ENCODE results near the gene RASGRP3.
A peak's percentile ranks its signal among the peaks of the same experiment; 100 is the strongest.

The RASGRP3 gene

GRCh38 chr2:33484042-33484621 is 7.7 kb downstream of the RASGRP3 start:
- Histone ChIP-seq H3K36me3 (ENCODE audit: control insufficient read depth in 1 of 2, insufficient read depth in 2 of 2, low read depth in 1 of 2, low read length in 2 of 2) (no peaks in the 10 kb centered on the region), H4K91ac (ENCODE audit: low read length) (no peak overlapping the region), H2AK5ac (ENCODE audit: low read length, severe bottlenecking) (no peak overlapping the region), H3K9ac (ENCODE audit: low read length) (no peak overlapping the region), H3K14ac (ENCODE audit: low read length in 2 of 2) (no peak overlapping the region), H3K27me3 (ENCODE audit: control insufficient read depth in 1 of 2, insufficient read depth in 1 of 2, low read length in 2 of 2) (no peaks in the 10 kb centered on the region), H2BK5ac (ENCODE audit: low read depth, low read length, poor library complexity, severe bottlenecking) (no peak overlapping the region), H2AFZ (ENCODE audit: low read depth, low read length) (no peak overlapping the region), H3K23ac (ENCODE audit: low read length in 2 of 2) (no peak overlapping the region), H2BK12ac (ENCODE audit: low read length in 2 of 2) (no peak overlapping the region), H2BK15ac (ENCODE audit: low read depth, poor library complexity, severe bottlenecking) (no peak overlapping the region), H3K4ac (ENCODE audit: low read depth in 1 of 2, low read length in 2 of 2) (no peak overlapping the region), H2BK120ac (ENCODE audit: low read depth, low read length) (no peak overlapping the region), H3K4me1 (ENCODE audit: control insufficient read depth, insufficient read depth, low read depth, low read length) (no peaks in the 10 kb centered on the region), H3K9me3 (ENCODE audit: control insufficient read depth, low read length) (peaks cover 17% of the 10 kb centered on the region), H3K4me3 (ENCODE audit: insufficient read depth in 1 of 2, low read depth in 1 of 2, low read length in 2 of 2) (no peak overlapping the region), H3K79me1 (replicated peaks; ENCODE audit: low read length, poor library complexity, severe bottlenecking) (no peaks in the 10 kb centered on the region), H3K27ac (ENCODE audit: low read length, poor library complexity, severe bottlenecking) (peak overlapping the region; percentile 75), H4K8ac (ENCODE audit: low read length) (no peak overlapping the region), H3K18ac (ENCODE audit: low read depth in 1 of 2, low read length in 2 of 2) (no peak overlapping the region), H3K4me2 (ENCODE audit: low read length, poor library complexity, severe bottlenecking) (no peak overlapping the region)
- WGBS: 40% methylated on average over 1 of the region's 2 CpGs
- no peak for DNase-seq

GRCh38 chr2:33485051-33485450 is 8.6 kb downstream of the RASGRP3 start:
- Histone ChIP-seq H3K14ac (ENCODE audit: low read length in 2 of 2) (no peak overlapping the region), H3K4ac (ENCODE audit: low read depth in 1 of 2, low read length in 2 of 2) (no peak overlapping the region), H3K4me3 (ENCODE audit: insufficient read depth in 1 of 2, low read depth in 1 of 2, low read length in 2 of 2) (no peak overlapping the region), H3K18ac (ENCODE audit: low read depth in 1 of 2, low read length in 2 of 2) (no peak overlapping the region), H2BK15ac (ENCODE audit: low read depth, poor library complexity, severe bottlenecking) (no peak overlapping the region), H2AFZ (ENCODE audit: low read depth, low read length) (no peak overlapping the region), H2BK12ac (ENCODE audit: low read length in 2 of 2) (no peak overlapping the region), H3K9ac (ENCODE audit: low read length) (no peak overlapping the region), H3K23ac (ENCODE audit: low read length in 2 of 2) (no peak overlapping the region), H2BK5ac (ENCODE audit: low read depth, low read length, poor library complexity, severe bottlenecking) (no peak overlapping the region), H4K91ac (ENCODE audit: low read length) (no peak overlapping the region), H3K9me3 (ENCODE audit: control insufficient read depth, low read length) (peaks cover 17% of the 10 kb centered on the region), H3K4me1 (ENCODE audit: control insufficient read depth, insufficient read depth, low read depth, low read length) (no peaks in the 10 kb centered on the region), H2BK120ac (ENCODE audit: low read depth, low read length) (no peak overlapping the region), H2AK5ac (ENCODE audit: low read length, severe bottlenecking) (no peak overlapping the region), H3K36me3 (ENCODE audit: control insufficient read depth in 1 of 2, insufficient read depth in 2 of 2, low read depth in 1 of 2, low read length in 2 of 2) (no peaks in the 10 kb centered on the region), H3K27ac (ENCODE audit: low read length, poor library complexity, severe bottlenecking) (peak overlapping the region; percentile 67), H3K4me2 (ENCODE audit: low read length, poor library complexity, severe bottlenecking) (no peak overlapping the region), H4K8ac (ENCODE audit: low read length) (no peak overlapping the region), H3K27me3 (ENCODE audit: control insufficient read depth in 1 of 2, insufficient read depth in 1 of 2, low read length in 2 of 2) (no peaks in the 10 kb centered on the region), H3K79me1 (replicated peaks; ENCODE audit: low read length, poor library complexity, severe bottlenecking) (no peaks in the 10 kb centered on the region)
- no peak for DNase-seq
- WGBS: 100% methylated on average over 2 of the region's 2 CpGs

- no peak overlapping the region for H2AK5ac ChIP-seq (ENCODE audit: low read length, severe bottlenecking)
- H3K14ac ChIP-seq (ENCODE audit: low read length in 2 of 2): no peak overlapping the region
- no peak overlapping the region for H3K27ac ChIP-seq (ENCODE audit: low read length, poor library complexity, severe bottlenecking)
- H2AFZ ChIP-seq (ENCODE audit: low read depth, low read length): no peak overlapping the region
- no peak overlapping the region for H2BK15ac ChIP-seq (ENCODE audit: low read depth, poor library complexity, severe bottlenecking)
- no peak overlapping the region for H4K8ac ChIP-seq (ENCODE audit: low read length)
- H3K36me3 ChIP-seq (ENCODE audit: control insufficient read depth in 1 of 2, insufficient read depth in 2 of 2, low read depth in 1 of 2, low read length in 2 of 2): no peaks in the 10 kb centered on the region
- no peak overlapping the region for H2BK120ac ChIP-seq (ENCODE audit: low read depth, low read length)
- no peaks in the 10 kb centered on the region for H3K4me1 ChIP-seq (ENCODE audit: control insufficient read depth, insufficient read depth, low read depth, low read length)
- H3K9ac ChIP-seq (ENCODE audit: low read length): no peak overlapping the region
- no peak overlapping the region for H3K4ac ChIP-seq (ENCODE audit: low read depth in 1 of 2, low read length in 2 of 2)
- H4K91ac ChIP-seq (ENCODE audit: low read length): no peak overlapping the region
- H2BK5ac ChIP-seq (ENCODE audit: low read depth, low read length, poor library complexity, severe bottlenecking): no peak overlapping the region
- H3K9me3 ChIP-seq (ENCODE audit: control insufficient read depth, low read length): peaks cover 17% of the 10 kb centered on the region
- no peak overlapping the region for H3K4me2 ChIP-seq (ENCODE audit: low read length, poor library complexity, severe bottlenecking)
- WGBS: 92% methylated on average over 1 of the region's 3 CpGs
- no peak overlapping the region for H3K18ac ChIP-seq (ENCODE audit: low read depth in 1 of 2, low read length in 2 of 2)
- H2BK12ac ChIP-seq (ENCODE audit: low read length in 2 of 2): no peak overlapping the region
- no peak for DNase-seq
- H3K23ac ChIP-seq (ENCODE audit: low read length in 2 of 2): no peak overlapping the region
- no peaks in the 10 kb centered on the region for H3K79me1 ChIP-seq (replicated peaks; ENCODE audit: low read length, poor library complexity, severe bottlenecking)
- H3K4me3 ChIP-seq (ENCODE audit: insufficient read depth in 1 of 2, low read depth in 1 of 2, low read length in 2 of 2): no peak overlapping the region
- H3K27me3 ChIP-seq (ENCODE audit: control insufficient read depth in 1 of 2, insufficient read depth in 1 of 2, low read length in 2 of 2): no peaks in the 10 kb centered on the region
These were observed 10.1 kb downstream of the RASGRP3 start for GRCh38 chr2:33486544-33486943.

- Histone ChIP-seq H2BK5ac (ENCODE audit: low read depth, low read length, poor library complexity, severe bottlenecking) (no peak overlapping the region), H4K8ac (ENCODE audit: low read length) (no peak overlapping the region), H3K9ac (ENCODE audit: low read length) (no peak overlapping the region), H3K27ac (ENCODE audit: low read length, poor library complexity, severe bottlenecking) (no peak overlapping the region), H2BK15ac (ENCODE audit: low read depth, poor library complexity, severe bottlenecking) (no peak overlapping the region), H3K4ac (ENCODE audit: low read depth in 1 of 2, low read length in 2 of 2) (no peak overlapping the region), H3K14ac (ENCODE audit: low read length in 2 of 2) (no peak overlapping the region), H2AK5ac (ENCODE audit: low read length, severe bottlenecking) (no peak overlapping the region), H3K27me3 (ENCODE audit: control insufficient read depth in 1 of 2, insufficient read depth in 1 of 2, low read length in 2 of 2) (no peaks in the 10 kb centered on the region), H4K91ac (ENCODE audit: low read length) (no peak overlapping the region), H3K4me2 (ENCODE audit: low read length, poor library complexity, severe bottlenecking) (no peak overlapping the region), H3K9me3 (ENCODE audit: control insufficient read depth, low read length) (peaks cover 17% of the 10 kb centered on the region), H3K36me3 (ENCODE audit: control insufficient read depth in 1 of 2, insufficient read depth in 2 of 2, low read depth in 1 of 2, low read length in 2 of 2) (no peaks in the 10 kb centered on the region), H3K18ac (ENCODE audit: low read depth in 1 of 2, low read length in 2 of 2) (no peak overlapping the region), H3K23ac (ENCODE audit: low read length in 2 of 2) (no peak overlapping the region), H3K4me3 (ENCODE audit: insufficient read depth in 1 of 2, low read depth in 1 of 2, low read length in 2 of 2) (no peak overlapping the region), H2BK12ac (ENCODE audit: low read length in 2 of 2) (no peak overlapping the region), H3K79me1 (replicated peaks; ENCODE audit: low read length, poor library complexity, severe bottlenecking) (no peaks in the 10 kb centered on the region), H3K4me1 (ENCODE audit: control insufficient read depth, insufficient read depth, low read depth, low read length) (peaks cover 2% of the 10 kb centered on the region), H2BK120ac (ENCODE audit: low read depth, low read length) (no peak overlapping the region), H2AFZ (ENCODE audit: low read depth, low read length) (no peak overlapping the region)
- 100% methylated on average over 1 of the region's 2 CpGs for WGBS
- no peak for DNase-seq
These were observed 11.8 kb downstream of the RASGRP3 start for GRCh38 chr2:33488178-33488690.
